HUES48 (cell line): ENCODE measurements around the gene AUTS2.

Experiments
- H3K27ac ChIP-seq: one replicate; pipeline ENCODE4 v1.7.0; 2013; ENCODE audit warnings: low read depth, low read length, inconsistent platforms
- H3K27me3 ChIP-seq: 2 replicates; pipeline ENCODE4 v1.6.1; 2013; ENCODE audit warnings: mild to moderate bottlenecking, low read length; ENCODE audit not compliant: control insufficient read depth, insufficient read depth
- H3K36me3 ChIP-seq: 2 replicates; pipeline ENCODE4 v1.6.1; 2013; ENCODE audit warnings: low read length; ENCODE audit not compliant: control insufficient read depth, insufficient read depth
- H3K4me1 ChIP-seq: 2 replicates; pipeline ENCODE4 v1.6.1; 2013; ENCODE audit warnings: mild to moderate bottlenecking, low read length; ENCODE audit not compliant: control insufficient read depth, insufficient read depth
- H3K4me3 ChIP-seq: 2 replicates; pipeline ENCODE4 v1.5.1; 2013; ENCODE audit warnings: mild to moderate bottlenecking, low read depth, low read length
- H3K9ac ChIP-seq: 2 replicates; pipeline ENCODE4 v1.6.1; 2013; ENCODE audit warnings: mild to moderate bottlenecking, low read depth, low read length, moderate library complexity
- H3K9me3 ChIP-seq: 2 replicates; pipeline ENCODE4 v1.6.1; 2013; ENCODE audit warnings: low read length; ENCODE audit not compliant: control insufficient read depth, insufficient read depth

AUTS2 gene

GRCh38 chr7:70614237-70615045 is 1016.2 kb downstream of the AUTS2 start:
- Histone ChIP-seq H3K9ac (no peak overlapping the region), H3K4me3 (no peak overlapping the region), H3K27ac (peak overlapping the region; percentile 11), H3K9me3 (no peaks in the 10 kb centered on the region), H3K4me1 (peaks cover 33% of the 10 kb centered on the region), H3K36me3 (no peaks in the 10 kb centered on the region), H3K27me3 (no peaks in the 10 kb centered on the region; the same call in 1 of the 2 replicates)

DNA sequence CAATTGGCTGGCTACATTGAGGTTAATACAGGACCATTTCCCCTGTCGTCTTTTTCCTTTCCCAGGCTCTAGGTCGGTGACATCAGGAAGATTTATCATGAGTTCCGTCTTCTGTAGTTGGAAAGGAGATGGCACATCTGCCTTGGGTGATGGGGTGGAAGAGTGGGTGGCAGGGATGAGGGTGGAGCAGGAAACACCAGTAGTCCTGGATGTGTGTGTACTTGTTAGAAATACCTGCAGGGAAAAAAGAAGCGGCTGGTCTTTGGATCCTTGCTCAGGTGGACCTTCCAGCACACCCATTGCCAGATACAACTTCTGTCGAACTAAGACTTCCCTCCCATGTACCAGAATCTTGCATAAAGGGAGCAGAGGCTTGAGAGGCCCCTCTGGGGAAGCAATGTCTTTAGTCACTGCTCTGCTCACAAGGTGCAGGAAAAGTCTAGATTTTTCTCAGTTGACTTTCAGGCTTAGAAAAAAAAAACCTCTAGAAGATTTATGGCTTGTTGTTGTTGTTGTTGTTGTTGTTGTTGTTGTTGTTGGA is 1016.9 kb downstream of the AUTS2 start:
- no peaks in the 10 kb centered on the region for H3K36me3 ChIP-seq
- no peak overlapping the region for H3K4me3 ChIP-seq
- peaks cover 40% of the 10 kb centered on the region for H3K4me1 ChIP-seq
- no peaks in the 10 kb centered on the region for H3K9me3 ChIP-seq
- H3K27ac ChIP-seq, result no peak overlapping the region
- no peaks in the 10 kb centered on the region; the same call in 1 of the 2 replicates for H3K27me3 ChIP-seq
- H3K9ac ChIP-seq, result no peak overlapping the region

DNA sequence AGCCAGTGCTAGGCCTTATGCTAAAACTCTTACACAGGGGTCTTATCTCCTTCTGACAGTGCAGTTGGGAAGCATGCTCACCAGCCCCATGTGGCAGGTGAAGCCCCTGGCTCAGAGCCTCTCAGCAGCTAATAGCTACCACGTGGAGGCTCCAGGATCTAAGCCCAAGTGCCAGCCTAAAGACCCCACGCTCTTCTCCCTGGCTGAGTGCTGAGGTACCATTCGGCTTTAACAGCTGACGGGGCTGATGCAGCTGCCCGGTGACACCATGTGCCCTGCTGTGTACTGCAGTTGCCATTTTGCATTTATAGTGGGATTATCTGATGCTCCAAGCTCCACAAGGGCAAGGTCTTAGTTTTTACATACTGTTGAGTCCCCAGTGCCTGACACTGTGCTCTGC is 1017.9 kb downstream of the AUTS2 start:
- no peak overlapping the region for H3K27ac ChIP-seq
- H3K4me1 ChIP-seq, result peaks cover 49% of the 10 kb centered on the region
- H3K36me3 ChIP-seq, result no peaks in the 10 kb centered on the region
- H3K4me3 ChIP-seq, result no peak overlapping the region
- no peak overlapping the region for H3K9ac ChIP-seq
- no peaks in the 10 kb centered on the region; the same call in 1 of the 2 replicates for H3K27me3 ChIP-seq
- no peaks in the 10 kb centered on the region for H3K9me3 ChIP-seq

GRCh38 chr7:70616821-70617220 is 1018.5 kb downstream of the AUTS2 start:
- no peaks in the 10 kb centered on the region for H3K36me3 ChIP-seq
- H3K27ac ChIP-seq, result no peak overlapping the region
- no peaks in the 10 kb centered on the region for H3K9me3 ChIP-seq
- H3K4me3 ChIP-seq, result no peak overlapping the region
- no peak overlapping the region for H3K9ac ChIP-seq
- no peaks in the 10 kb centered on the region; the same call in 1 of the 2 replicates for H3K27me3 ChIP-seq
- peaks cover 54% of the 10 kb centered on the region for H3K4me1 ChIP-seq

- Histone ChIP-seq H3K27me3 (no peaks in the 10 kb centered on the region; the same call in 1 of the 2 replicates), H3K9ac (no peak overlapping the region), H3K36me3 (no peaks in the 10 kb centered on the region), H3K9me3 (no peaks in the 10 kb centered on the region), H3K4me1 (peaks cover 54% of the 10 kb centered on the region), H3K4me3 (no peak overlapping the region), H3K27ac (no peak overlapping the region)
These were observed 1019.8 kb downstream of the AUTS2 start for GRCh38 chr7:70618020-70618551.

- Histone ChIP-seq H3K4me1 (peaks cover 49% of the 10 kb centered on the region), H3K27me3 (no peaks in the 10 kb centered on the region; the same call in 1 of the 2 replicates), H3K36me3 (no peaks in the 10 kb centered on the region), H3K9me3 (no peaks in the 10 kb centered on the region), H3K9ac (no peak overlapping the region), H3K4me3 (no peak overlapping the region), H3K27ac (peak overlapping the region; percentile 67)
These were observed 1020.9 kb downstream of the AUTS2 start for GRCh38 chr7:70619130-70619529.

DNA sequence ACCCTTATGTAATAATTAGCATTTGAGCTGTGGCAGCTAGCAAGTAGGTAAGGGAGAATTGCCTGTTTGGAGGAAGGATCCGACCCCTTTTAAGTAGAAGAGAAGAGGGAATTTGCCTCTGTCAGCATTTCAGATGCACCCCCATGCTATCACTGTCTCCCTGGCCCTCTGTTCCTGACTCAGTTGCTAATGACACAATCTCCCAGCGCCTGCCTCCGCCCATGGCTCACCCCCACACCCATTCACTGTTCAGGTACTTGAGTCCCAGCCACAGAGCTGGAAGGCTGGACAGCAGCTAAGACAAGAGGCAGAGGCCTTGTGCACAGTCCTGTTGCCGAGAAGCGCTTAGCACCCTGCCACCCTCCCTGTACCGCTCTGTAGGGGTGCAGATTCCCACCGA is 1021.4 kb downstream of the AUTS2 start:
- Histone ChIP-seq H3K36me3 (no peaks in the 10 kb centered on the region), H3K27ac (peak overlapping the region; percentile 67), H3K4me1 (peaks cover 44% of the 10 kb centered on the region), H3K4me3 (no peak overlapping the region), H3K9me3 (no peaks in the 10 kb centered on the region), H3K27me3 (no peaks in the 10 kb centered on the region; the same call in 1 of the 2 replicates), H3K9ac (no peak overlapping the region)

- H3K9ac ChIP-seq, result no peak overlapping the region
- H3K4me1 ChIP-seq, result peaks cover 40% of the 10 kb centered on the region
- no peak overlapping the region for H3K4me3 ChIP-seq
- no peaks in the 10 kb centered on the region; the same call in 1 of the 2 replicates for H3K27me3 ChIP-seq
- H3K36me3 ChIP-seq, result no peaks in the 10 kb centered on the region
- H3K27ac ChIP-seq, result no peak overlapping the region
- no peaks in the 10 kb centered on the region for H3K9me3 ChIP-seq
These were observed 1022.2 kb downstream of the AUTS2 start for GRCh38 chr7:70620333-70621055.

- H3K9me3 ChIP-seq, result no peaks in the 10 kb centered on the region
- peaks cover 40% of the 10 kb centered on the region for H3K4me1 ChIP-seq
- no peaks in the 10 kb centered on the region for H3K36me3 ChIP-seq
- no peak overlapping the region for H3K9ac ChIP-seq
- H3K27ac ChIP-seq, result no peak overlapping the region
- no peaks in the 10 kb centered on the region; the same call in 1 of the 2 replicates for H3K27me3 ChIP-seq
- no peak overlapping the region for H3K4me3 ChIP-seq
These were observed 1023.8 kb downstream of the AUTS2 start for GRCh38 chr7:70621954-70622600.

- Histone ChIP-seq H3K36me3 (no peaks in the 10 kb centered on the region), H3K27me3 (no peaks in the 10 kb centered on the region; the same call in 1 of the 2 replicates), H3K9me3 (no peaks in the 10 kb centered on the region), H3K27ac (no peak overlapping the region), H3K4me3 (no peak overlapping the region), H3K4me1 (peaks cover 37% of the 10 kb centered on the region), H3K9ac (no peak overlapping the region)
These were observed 1024.7 kb downstream of the AUTS2 start for GRCh38 chr7:70622936-70623335.
